Transverse colon (tissue), 4 donors: ENCODE data around the gene HS3ST3A1.

Source experiments
- CTCF ChIP-seq, 5 experiments: fragments of 200-600 bp in 3 of 5; fragments of 450-650 bp in 2 of 5; sonication (generic) in 3 of 5; IDR thresholded peaks; 1 replicate in 2 of 5; 2 replicates in 3 of 5; pipeline ENCODE4 v1.5.1; 2016 to 2017; ENCODE audit warnings: antibody characterized with exemption in 5 of 5, inconsistent platforms in 3 of 5, mild to moderate bottlenecking in 2 of 5, moderate library complexity in 1 of 5
- POLR2A ChIP-seq: fragments of 450-650 bp; IDR thresholded peaks from one replicate; pipeline ENCODE4 v1.6.1; 2016; ENCODE audit warnings: antibody characterized with exemption, mild to moderate bottlenecking, moderate library complexity
- POLR2AphosphoS5 ChIP-seq, 3 donors: sonication (generic); formaldehyde crosslinking; IDR thresholded peaks; one replicate each; pipeline ENCODE4 v1.6.1; 2016; ENCODE audit warnings: antibody characterized with exemption in 3 of 3

GRCh38 chr17:13601776-13602551, at the start of gene HS3ST3A1:
- no peak for TF ChIP-seq CTCF (IDR thresholded peaks at IDR 0.05)
- TF ChIP-seq POLR2A, result peak; percentile 23
- peak in 2 of 3 donors; percentile 42 to 58 for TF ChIP-seq POLR2AphosphoS5 (IDR thresholded peaks at IDR 0.05)
